ENCODE data around the gene TMEM220. TPM values are rescaled to one million over a fixed set of nuclear protein-coding genes. Genes with fewer than 3 reads are reported as not detected.

TMEM220 gene
- total RNA-seq, 1 donor from 2014 or later: 4.0 TPM

Other genes starting within 250 kb of the TMEM220 start
- gene MYH1, start 211.5 kb downstream of the TMEM220 start, total RNA-seq: not detected
- 0.56 TPM for gene MYH2, start 180.4 kb downstream of the TMEM220 start, total RNA-seq
- 0.52 TPM for gene MYH3, start 72.7 kb downstream of the TMEM220 start, total RNA-seq
- 17.3 TPM for gene SCO1, start 32.5 kb downstream of the TMEM220 start, total RNA-seq
- gene ADPRM, start 32.4 kb downstream of the TMEM220 start, total RNA-seq: 4.5 TPM
- gene TMEM238L, start 74.1 kb upstream of the TMEM220 start, total RNA-seq: 2.3 TPM
- not detected for gene PIRT, start 108.1 kb upstream of the TMEM220 start, total RNA-seq